ENCODE measurements around the gene PTPRT.

Gene PTPRT

DNA sequence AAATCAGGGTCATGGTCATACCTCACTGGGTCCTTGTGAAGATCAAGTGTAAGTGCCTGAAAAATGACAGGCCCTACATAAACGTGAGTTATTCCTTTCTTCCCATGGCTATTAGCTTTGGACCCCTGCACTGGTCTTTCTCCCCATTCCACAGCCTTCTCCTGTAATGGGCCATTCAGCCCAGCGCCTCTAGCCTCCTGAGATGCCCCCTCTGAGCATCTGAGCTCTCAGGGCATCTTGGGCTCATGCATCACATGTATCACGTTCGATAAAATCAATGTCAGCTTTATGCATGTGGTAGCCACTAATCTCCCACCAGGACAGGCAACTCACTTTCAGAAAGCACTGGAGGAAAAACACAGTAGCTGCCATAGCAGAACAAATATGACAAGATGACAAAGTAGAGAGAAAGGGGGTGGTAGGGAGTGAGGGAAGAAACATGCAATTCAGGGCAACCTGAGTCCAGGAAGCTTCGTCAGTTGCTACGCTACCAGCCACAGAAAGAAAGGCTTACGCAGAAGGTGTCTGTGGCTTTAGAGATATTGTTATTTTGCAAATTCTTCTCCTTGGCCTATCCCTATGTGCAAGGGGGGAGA is 498.8 kb downstream of the PTPRT start:
- no peak overlapping the region for H3K27ac ChIP-seq
- TF ChIP-seq ZFX (IDR thresholded peaks at IDR 0.05; ENCODE audit: borderline replicate concordance) (no peak), CTCF (IDR thresholded peaks at IDR 0.05) (no peak)

GRCh38 chr20:42688576-42688975 is 501.1 kb downstream of the PTPRT start:
- TF ChIP-seq CTCF (IDR thresholded peaks at IDR 0.05), result no peak
- no peak for TF ChIP-seq ZFX (IDR thresholded peaks at IDR 0.05; ENCODE audit: borderline replicate concordance)
- H3K27ac ChIP-seq, result no peak overlapping the region

DNA sequence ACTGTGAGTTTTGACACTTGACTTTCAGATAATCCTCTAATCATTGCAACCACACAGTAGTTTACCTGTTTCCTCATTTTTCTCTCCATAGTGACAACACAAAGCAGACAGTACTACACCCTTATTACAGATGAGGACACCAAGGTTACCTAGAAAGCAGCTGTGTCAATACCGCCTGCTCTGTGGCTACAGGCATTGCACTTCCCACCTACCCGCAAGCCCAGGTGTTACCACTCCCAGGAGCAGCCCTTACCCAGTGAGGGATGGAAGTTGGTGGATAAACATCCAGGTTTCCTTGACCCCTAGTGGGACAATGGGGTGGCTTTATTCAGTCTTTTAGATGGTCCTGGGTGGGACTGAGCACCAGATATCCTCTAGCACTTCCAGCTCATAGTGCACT is 503.6 kb downstream of the PTPRT start:
- H3K27ac ChIP-seq, result no peak overlapping the region
- TF ChIP-seq ZFX (IDR thresholded peaks at IDR 0.05; ENCODE audit: borderline replicate concordance) (no peak), CTCF (IDR thresholded peaks at IDR 0.05) (no peak)

- TF ChIP-seq ZFX (IDR thresholded peaks at IDR 0.05; ENCODE audit: borderline replicate concordance) (no peak), CTCF (IDR thresholded peaks at IDR 0.05) (peak; percentile 40)
- no peak overlapping the region for H3K27ac ChIP-seq
Observed at GRCh38 chr20:42678895-42679294, 510.8 kb downstream of the PTPRT start.

DNA sequence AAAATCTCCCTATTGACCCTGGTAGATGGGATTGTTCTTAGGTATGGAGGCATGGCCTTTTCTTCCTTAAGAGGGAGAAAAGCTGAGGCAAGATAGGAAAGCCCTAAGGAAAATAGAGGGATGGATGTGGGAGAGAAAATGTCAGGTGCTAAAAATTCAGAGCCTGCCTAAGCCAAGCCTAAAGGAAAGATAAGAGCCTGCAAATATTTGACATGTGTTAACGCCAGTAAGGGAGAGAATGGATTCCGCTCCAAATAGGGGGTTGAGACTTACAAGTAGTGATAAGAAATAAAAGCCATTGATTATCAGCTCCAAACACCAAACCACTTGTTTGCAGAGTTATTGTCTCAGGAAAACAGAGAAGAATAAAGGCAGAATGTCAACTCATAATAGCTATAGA is 533.6 kb downstream of the PTPRT start:
- TF ChIP-seq CTCF (IDR thresholded peaks at IDR 0.05) (no peak), ZFX (IDR thresholded peaks at IDR 0.05; ENCODE audit: borderline replicate concordance) (no peak)
- H3K27ac ChIP-seq, result no peak overlapping the region

DNA sequence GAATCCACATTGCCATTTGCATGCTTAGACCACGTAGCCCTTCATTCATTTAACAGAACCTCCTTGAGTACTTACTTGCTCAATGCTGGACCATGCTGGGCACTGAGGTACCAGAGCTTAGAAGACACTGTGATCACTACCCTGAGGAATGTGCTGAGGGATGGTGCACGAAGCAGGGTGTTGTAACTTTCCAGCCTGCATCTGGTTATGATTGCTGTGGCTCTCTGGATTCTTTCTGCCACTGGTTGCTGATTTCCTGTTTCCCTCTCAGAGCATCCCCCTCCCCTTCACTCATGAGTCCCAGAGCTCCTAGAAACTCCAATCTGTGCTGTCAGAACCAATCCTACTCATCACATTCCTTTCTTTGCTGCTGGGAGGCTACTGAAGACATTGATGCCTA is 537.4 kb downstream of the PTPRT start:
- no peak for TF ChIP-seq ZFX (IDR thresholded peaks at IDR 0.05; ENCODE audit: borderline replicate concordance)
- TF ChIP-seq CTCF (IDR thresholded peaks at IDR 0.05), result no peak
- H3K27ac ChIP-seq, result no peak overlapping the region

GRCh38 chr20:42650191-42650746 is 539.4 kb downstream of the PTPRT start:
- no peak overlapping the region for H3K27ac ChIP-seq
- TF ChIP-seq ZFX (IDR thresholded peaks at IDR 0.05; ENCODE audit: borderline replicate concordance) (no peak), CTCF (IDR thresholded peaks at IDR 0.05) (no peak)

Data from 22Rv1 (cell line).